GM13977 (cell line): Measurements from ENCODE around the gene SLC30A4.

Experiments used
- DNase-seq: peaks from one replicate; pipeline ENCODE4 v3.0.0; 2012; ENCODE audit warnings: low spot score
- in situ Hi-C: fragments of 300-500 bp; cut with MboI; formaldehyde crosslinking; loops from one replicate; pipeline ENCODE4 v1.12.0; 2022; ENCODE audit warnings: low sequenced_read_pairs, low pct_unique_long_range_greater_than_20kb, mixed read lengths, inconsistent platforms; ENCODE audit not compliant: unreplicated experiment
- TF ChIP-seq, protein P1 (sequence below): IDR thresholded peaks from 2 replicates; pipeline ENCODE4 v1.5.1; 2012; ENCODE audit warnings: mild to moderate bottlenecking, control low read depth; ENCODE audit not compliant: insufficient read depth; ENCODE audit errors: extremely low read depth, missing control alignments

The SLC30A4 gene

GRCh38 chr15:45481135-45481534, 41.4 kb downstream of the SLC30A4 start:
- TF ChIP-seq, protein P1, sequence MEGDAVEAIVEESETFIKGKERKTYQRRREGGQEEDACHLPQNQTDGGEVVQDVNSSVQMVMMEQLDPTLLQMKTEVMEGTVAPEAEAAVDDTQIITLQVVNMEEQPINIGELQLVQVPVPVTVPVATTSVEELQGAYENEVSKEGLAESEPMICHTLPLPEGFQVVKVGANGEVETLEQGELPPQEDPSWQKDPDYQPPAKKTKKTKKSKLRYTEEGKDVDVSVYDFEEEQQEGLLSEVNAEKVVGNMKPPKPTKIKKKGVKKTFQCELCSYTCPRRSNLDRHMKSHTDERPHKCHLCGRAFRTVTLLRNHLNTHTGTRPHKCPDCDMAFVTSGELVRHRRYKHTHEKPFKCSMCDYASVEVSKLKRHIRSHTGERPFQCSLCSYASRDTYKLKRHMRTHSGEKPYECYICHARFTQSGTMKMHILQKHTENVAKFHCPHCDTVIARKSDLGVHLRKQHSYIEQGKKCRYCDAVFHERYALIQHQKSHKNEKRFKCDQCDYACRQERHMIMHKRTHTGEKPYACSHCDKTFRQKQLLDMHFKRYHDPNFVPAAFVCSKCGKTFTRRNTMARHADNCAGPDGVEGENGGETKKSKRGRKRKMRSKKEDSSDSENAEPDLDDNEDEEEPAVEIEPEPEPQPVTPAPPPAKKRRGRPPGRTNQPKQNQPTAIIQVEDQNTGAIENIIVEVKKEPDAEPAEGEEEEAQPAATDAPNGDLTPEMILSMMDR, result no peak
- no peak for DNase-seq
- in situ Hi-C loops, result no loop called here

DNA sequence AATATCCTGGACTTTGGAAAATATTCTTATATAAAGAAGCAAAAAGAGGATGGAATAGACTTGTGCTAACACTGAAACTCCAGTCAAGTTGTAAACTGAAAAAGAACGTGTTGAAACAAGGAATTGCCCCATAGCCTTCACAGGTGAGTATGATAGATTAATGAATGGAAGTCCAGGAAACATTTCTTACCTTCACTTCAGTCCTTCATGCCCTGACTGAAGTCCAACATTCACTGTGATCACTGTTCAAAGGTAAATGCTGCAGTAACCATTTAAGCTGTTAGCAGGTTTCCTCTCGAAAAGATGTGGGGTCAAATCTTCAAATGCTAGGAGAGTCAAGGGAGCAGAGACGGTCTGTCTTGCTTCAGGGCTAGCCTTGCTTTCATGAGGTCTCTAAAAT, 46.1 kb downstream of the SLC30A4 start:
- in situ Hi-C loops, result no loop called here
- TF ChIP-seq, protein P1, result no peak
- DNase-seq, result no peak

GRCh38 chr15:45474799-45475198, 47.8 kb downstream of the SLC30A4 start:
- no peak for DNase-seq
- in situ Hi-C loops, result no loop called here
- TF ChIP-seq, protein P1, result no peak

DNA sequence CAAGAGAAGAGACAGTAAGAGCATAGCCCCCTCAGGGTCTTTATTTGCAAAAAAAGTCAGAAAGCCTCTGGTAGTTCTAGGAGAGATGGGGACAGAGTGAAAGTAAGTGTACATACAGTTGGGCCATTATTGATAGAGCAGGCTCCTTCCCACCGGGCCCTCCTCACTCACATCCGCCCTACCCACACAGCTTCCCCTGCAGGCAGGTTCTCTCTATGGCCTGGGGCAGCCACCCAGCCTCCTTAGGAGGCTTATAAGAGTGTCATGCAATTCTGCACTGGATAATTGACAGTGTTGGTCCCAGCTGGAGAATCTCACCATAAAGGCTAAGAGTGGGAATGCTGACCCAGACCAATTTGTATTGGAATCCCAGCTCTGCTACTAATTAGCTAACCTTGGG, 49.5 kb downstream of the SLC30A4 start:
- in situ Hi-C loops, result no loop called here
- TF ChIP-seq, protein P1, result no peak
- DNase-seq, result no peak

GRCh38 chr15:45471151-45471550, 51.4 kb downstream of the SLC30A4 start:
- in situ Hi-C loops, result no loop called here
- DNase-seq, result no peak
- TF ChIP-seq, protein P1, result no peak

- TF ChIP-seq, protein P1, result no peak
- in situ Hi-C loops, result no loop called here
- no peak for DNase-seq
Observed at GRCh38 chr15:45469441-45469840, 53.1 kb downstream of the SLC30A4 start.

DNA sequence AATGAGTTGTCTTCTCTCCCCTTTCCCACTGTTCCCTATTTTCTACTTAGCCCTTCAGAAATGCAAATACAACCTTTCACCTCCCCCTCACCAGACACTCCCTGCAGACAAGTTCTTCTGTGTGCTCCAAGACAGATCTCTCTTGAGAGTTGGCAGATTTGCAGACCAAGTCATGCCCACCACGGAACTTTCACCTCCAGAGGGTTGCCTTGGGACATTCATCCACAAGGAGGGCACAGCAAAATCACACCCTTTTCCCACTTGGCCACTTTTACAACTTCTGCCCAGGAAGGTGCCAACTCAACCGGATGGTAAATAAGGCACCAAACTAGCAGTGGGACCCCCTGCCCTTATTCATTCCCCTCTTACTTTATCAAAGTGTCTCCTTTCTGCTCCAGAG, 53.5 kb downstream of the SLC30A4 start:
- no peak for DNase-seq
- TF ChIP-seq, protein P1, result no peak
- in situ Hi-C loops, result no loop called here
